ENCODE data around the gene MCM8.

Gene MCM8

GRCh38 chr20:5949943-5950270, 545 bp upstream of the MCM8 start:
- FAIRE-seq: no peak

GRCh38 chr20:5967469-5967868, 17.0 kb downstream of the MCM8 start:
- FAIRE-seq: no peak

DNA sequence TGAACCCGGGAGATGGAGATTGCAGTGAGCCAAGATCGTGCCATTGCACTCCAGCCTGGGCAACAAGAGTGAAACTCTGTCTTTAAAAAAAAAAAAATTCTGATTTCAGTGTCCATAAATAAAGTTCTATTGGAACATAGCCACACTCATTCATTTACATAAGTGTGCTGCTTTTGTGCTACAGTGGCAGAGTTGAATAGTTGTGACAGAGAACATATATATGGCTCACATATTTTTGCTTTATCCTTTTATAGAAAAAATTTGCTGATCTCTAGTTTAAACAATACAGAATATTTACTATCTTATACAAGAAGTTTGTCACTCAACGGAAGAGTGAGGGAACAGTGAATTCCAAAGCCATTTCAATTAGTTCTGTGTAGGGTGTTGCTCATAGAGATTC, 18.0 kb downstream of the MCM8 start:
- no peak for FAIRE-seq

DNA sequence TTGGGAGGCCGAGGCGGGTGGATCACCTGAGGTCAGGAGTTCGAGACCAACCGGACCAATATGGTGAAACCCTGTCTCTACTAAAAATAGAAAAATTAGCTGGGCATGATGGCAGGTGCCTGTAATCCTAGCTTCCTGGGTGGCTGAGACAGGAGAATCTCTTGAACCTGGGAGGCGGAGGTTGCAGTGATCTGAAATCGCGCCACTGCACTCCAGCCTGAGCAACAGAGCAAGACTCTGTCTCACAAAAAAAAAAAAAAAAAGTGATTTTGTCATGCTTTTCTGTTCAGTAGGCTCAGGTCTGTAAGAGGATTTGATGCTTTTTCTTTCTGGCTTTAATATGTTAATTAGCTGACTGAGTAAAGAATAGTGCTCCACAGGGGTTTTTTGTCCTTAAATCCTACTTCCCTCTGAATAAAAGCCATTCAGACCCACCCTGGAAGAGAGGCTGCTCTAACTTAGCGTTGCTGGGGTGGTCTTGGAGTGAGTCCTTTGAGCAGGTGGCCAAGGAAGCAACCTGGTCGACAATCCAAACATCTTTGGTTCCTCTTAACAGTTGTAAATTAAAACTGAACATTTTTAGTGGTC, 19.0 kb downstream of the MCM8 start:
- no peak for FAIRE-seq

- FAIRE-seq: no peak
These were observed 19.5 kb downstream of the MCM8 start for GRCh38 chr20:5969940-5970339.

DNA sequence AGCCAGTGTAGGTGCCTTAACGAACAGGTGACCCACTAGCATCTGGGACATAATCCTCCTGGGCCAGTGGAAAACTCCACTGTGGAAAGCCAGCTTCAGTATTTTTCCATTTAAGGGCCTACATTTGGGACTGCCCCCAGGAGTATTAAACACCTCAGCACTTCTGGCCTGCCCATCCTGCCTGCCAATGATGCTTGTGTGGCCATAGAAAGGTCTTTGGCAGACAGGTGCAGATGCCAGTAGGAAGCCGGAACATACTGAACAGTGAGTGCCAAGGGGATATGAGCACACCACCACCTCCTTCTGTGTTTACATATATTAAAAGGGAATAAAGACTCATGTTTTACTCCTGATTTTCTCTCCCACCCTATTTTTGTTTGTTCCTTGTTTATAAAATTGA, 19.9 kb downstream of the MCM8 start:
- no peak for FAIRE-seq

DNA sequence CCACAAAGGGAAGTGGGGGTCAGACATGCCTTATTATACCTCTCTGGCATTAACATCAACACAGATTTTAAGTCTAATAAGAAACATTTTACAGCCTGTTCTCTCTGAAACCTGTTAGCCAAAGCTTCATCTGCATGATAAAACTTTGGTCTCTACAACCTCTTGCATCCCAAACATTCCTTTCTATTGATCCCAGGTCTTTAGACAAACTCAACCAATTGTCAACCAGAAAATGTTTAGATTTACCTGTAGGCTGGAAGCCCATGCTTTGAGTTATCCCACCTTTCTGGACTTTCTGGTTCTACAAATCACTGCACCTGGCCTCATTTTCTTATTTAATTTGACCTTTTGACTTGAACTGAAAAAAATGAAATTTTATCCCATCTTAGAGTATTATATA, 20.8 kb downstream of the MCM8 start:
- FAIRE-seq: no peak

- no peak for FAIRE-seq
These were observed 22.7 kb downstream of the MCM8 start for GRCh38 chr20:5973172-5973571.

DNA sequence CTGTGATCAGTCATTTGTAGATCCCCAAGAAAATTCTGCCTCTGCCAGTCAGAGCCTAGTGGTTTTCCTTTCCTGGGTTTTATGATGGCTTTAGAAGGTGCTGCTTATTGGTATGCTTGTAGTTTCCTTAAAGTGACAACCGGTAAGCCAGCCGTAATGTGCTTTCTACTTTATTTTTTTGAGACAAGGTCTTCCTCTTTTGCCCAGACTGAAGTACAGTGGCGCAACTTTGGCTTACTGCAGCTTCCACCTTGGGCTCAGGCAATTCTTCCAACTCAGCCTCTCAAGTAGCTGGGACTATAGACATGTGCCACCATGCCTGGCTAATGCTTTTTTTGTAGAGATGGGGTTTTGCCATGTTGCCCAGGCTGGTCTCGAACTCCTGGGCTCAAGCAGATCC, 23.5 kb downstream of the MCM8 start:
- FAIRE-seq: no peak

DNA sequence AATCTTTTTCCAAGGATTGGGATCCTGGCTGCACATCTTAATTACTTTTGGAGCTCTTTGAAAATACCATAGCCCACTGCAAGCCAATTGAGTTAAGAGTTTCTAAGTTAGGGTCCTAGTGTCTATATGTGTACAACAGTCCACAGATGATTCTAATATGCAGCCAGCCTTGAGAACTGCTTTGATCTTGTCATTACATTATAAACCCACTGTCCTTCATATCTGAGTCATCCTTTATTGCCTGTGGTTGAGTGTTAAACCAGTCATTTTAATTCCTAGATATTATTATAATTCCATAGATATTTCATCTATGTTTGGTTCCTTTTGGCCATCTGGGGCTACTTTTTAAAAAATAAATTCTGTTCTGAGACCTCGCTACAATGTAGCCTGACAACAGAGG, 24.1 kb downstream of the MCM8 start:
- FAIRE-seq: no peak

GRCh38 chr20:5975778-5976177, 25.3 kb downstream of the MCM8 start:
- no peak for FAIRE-seq

- no peak for FAIRE-seq
These were observed 26.8 kb downstream of the MCM8 start for GRCh38 chr20:5977223-5977622.

DNA sequence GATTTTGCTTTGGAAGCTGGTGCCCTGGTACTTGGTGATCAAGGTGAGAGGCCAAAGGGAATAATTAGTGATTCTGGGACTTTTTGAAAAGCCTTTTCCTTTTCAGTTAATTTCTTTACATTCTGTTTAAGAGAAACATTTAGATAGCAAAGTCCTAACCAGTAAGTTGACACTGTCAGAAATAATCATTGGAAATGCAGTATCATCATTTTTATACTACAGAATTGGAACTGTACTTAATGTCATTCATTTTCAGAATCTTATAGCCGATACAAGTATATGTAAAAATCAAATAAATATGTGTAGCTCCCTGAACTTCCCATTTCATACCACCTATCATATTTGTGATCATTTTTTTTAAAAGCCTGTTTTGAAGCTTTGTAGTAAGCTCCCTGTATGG, 27.5 kb downstream of the MCM8 start:
- no peak for FAIRE-seq

DNA sequence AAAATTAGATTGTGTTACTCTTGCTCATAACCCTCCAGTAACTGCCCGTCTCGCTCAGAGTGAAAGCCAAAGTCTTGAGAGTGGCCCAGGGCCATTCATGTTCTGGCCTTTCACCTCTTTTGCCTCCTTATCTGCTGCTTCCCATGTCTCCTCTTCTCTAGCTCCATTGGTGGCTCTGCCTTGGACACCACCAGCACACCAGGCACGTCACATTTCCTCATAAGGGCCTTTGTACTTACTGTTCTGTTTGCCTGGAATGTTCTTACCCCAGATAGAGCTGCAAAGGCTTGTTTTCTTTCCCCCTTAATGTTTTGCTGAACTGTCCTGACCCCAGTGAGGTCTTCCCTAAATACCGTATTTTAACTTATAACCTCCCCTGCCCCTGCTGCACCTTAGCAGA, 29.3 kb downstream of the MCM8 start:
- FAIRE-seq: no peak

- FAIRE-seq: no peak
These were observed 30.5 kb downstream of the MCM8 start for GRCh38 chr20:5980720-5981538.

DNA sequence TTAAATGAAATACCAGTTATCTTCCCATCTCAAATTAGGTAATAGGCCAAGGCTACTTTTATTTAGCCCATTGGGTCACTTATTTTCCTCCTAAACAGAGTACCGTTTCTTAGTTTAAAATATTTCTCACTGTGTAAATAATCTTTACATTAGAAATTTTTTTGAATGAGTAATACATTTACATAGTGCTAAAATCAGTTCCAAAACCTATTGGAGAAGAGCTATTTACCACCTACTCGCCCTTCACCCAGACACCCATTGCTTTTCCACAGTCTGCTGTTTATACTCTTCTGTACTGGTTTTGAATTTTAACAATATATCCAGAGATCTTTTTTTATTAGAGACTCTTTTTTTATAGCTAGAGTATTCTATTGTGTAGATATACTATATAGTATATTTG, 36.9 kb downstream of the MCM8 start:
- no peak for FAIRE-seq

DNA sequence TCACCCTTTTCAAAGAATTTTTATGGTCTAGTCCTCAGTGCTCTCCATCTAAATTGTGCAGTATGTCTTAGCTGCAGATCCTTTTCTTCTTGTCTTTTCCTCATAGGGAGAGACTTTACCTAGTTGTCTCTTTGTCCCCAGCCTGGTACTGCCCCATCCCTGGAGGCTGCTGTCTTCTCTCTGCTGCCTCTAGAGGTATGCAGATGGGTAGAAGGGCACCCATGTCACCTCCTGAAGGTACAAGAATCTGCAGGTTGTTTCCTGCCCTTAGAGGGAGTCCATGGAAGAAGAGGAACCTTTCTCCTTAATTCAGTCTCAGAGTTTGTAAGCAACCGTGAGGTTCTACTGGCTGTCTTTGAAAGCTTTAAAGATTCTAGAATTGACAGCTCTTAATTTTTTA, 39.1 kb downstream of the MCM8 start:
- no peak for FAIRE-seq

- FAIRE-seq: no peak
These were observed 40.5 kb downstream of the MCM8 start for GRCh38 chr20:5990946-5991345.

GRCh38 chr20:5991623-5992441, 41.4 kb downstream of the MCM8 start:
- no peak for FAIRE-seq

DNA sequence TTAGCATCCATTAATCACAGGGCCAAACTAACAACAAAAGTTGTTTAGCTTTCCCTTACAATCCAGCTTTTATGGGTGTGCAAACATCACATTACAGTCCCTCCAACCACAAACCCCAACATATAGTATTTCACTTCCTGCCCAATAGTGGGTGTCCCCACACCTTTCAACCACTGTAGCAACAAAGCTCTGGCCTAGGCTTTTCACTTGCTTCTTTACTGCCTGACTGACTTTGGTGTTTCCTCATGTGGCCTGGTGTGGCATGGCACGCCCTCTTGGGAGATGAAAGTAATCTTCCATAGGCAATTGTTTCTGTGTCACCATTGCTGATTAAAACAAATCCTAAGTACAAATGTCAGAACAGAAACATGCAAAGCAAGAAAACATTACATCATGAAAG, 46.3 kb downstream of the MCM8 start:
- FAIRE-seq: no peak

GRCh38 chr20:5999783-6000182, 49.3 kb downstream of the MCM8 start:
- no peak for FAIRE-seq

DNA sequence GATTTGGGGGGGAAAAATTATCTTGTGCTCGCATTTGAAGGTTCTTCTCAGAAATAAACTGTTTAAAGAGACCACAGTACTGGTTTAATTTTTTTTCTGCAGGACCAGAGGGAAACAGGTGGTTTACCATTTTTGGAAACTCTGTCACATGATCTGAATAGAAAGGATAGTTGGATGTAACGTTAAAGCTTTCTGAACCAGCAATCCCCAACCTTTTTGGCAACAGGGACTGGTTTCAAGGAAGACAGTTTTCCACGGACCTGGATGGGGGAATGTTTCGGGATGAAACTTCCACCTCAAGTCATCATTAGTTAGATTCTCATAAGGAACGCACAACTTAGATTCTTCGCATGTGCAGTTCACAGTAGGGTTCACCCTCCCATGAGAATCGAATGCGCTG, 50.4 kb downstream of the MCM8 start:
- FAIRE-seq: no peak

DNA sequence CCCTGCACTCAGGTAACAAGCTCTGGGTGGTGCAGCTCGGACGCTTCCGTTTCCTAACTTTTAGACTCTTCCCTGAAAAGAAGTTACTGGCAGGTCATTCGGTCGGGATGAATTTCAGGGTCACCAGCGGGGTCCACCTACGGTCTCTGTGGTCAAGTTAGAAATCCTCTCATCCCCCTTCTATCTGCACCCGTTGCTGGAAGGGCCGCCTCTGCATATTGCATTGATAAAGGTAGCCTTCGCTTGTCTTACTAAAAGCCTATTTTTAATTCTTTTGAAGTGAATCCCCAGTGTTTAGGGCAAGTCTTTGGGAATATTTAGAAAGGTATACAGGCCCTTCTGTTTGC, 56.1 kb downstream of the MCM8 start:
- no peak for FAIRE-seq

- no peak for FAIRE-seq
These were observed 56.7 kb downstream of the MCM8 start for GRCh38 chr20:6007094-6007528.
